22Rv1 (cell line): Measurements from ENCODE around the gene IDH2.

ENCODE experiments used
- ZFX ChIP-seq: fragments of 450-650 bp; IDR thresholded peaks from 2 replicates; pipeline ENCODE4 v1.6.1; 2017; ENCODE audit warnings: antibody characterized with exemption, borderline replicate concordance
- TF ChIP-seq, protein P1 (sequence below): fragments of 450-650 bp; IDR thresholded peaks from 2 replicates; pipeline ENCODE4 v1.5.1; 2017; ENCODE audit warnings: mild to moderate bottlenecking

DNA sequence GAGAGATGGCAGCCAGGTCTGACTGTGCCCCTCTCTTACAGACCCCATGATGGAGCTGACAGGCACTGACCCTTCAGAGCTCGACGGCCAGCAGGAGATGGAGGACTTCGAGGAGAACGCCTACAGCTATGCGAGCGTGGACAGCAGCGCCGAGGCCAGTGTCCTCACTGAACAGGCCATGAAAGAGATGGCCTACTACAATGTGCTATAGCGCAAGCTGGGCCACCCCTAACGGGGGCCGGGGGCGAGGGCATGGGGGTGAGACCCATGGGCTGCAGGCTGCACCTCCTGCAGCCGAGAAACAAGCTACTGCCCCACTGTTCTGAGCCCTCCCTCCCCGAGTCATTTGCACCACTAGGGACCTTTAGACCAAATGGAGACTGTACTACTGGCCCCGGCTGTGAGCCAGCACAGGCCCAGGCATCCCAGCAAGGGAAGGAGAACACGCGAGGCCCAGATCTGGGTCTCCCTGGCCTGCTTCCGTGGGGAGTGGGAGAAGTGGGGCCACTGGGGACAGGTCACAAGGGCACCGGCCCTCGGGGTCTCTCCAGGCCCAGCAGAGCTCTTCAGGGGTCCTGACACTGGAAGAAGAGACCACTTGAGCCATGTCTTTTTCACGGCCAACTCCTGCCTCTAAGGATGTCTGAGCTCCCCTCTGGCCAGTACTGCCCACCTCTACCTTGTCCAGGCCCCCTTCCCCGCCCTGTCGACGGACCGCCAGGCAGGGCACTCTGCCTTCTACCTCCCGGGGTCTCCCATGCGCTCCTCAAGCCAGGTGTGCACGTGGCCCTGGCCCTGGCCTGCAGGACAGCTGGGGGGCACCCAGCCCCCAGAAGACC, 22.4 kb downstream of the IDH2 start:
- TF ChIP-seq, protein P1, sequence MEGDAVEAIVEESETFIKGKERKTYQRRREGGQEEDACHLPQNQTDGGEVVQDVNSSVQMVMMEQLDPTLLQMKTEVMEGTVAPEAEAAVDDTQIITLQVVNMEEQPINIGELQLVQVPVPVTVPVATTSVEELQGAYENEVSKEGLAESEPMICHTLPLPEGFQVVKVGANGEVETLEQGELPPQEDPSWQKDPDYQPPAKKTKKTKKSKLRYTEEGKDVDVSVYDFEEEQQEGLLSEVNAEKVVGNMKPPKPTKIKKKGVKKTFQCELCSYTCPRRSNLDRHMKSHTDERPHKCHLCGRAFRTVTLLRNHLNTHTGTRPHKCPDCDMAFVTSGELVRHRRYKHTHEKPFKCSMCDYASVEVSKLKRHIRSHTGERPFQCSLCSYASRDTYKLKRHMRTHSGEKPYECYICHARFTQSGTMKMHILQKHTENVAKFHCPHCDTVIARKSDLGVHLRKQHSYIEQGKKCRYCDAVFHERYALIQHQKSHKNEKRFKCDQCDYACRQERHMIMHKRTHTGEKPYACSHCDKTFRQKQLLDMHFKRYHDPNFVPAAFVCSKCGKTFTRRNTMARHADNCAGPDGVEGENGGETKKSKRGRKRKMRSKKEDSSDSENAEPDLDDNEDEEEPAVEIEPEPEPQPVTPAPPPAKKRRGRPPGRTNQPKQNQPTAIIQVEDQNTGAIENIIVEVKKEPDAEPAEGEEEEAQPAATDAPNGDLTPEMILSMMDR, result no peak
- TF ChIP-seq ZFX, result no peak
